IMR-90 (cell line): ENCODE measurements around the gene CDKAL1. TPM values are rescaled to one million over a fixed set of nuclear protein-coding genes. Genes with fewer than 3 reads are reported as not detected.

Experiments
- ATAC-seq: fragments of 200-7000 bp; cut with Tn5 transposase; 2 replicates; pipeline ENCODE4 v1.9.1; 2020; ENCODE audit warnings: low read depth, mild to moderate bottlenecking, moderate library complexity
- BruUV-seq: library from RNA; stranded (reverse); fragments of 400-500 nt; replicated peaks from 2 replicates; lab custom pipeline; 2021; lab: Mats Ljungman, UMichigan
- CTCF ChIA-PET: fragments of 300-600 bp; formaldehyde crosslinking; extraction: SDS; loops from one replicate; lab custom pipeline; 2021; ENCODE audit warnings: antibody characterized with exemption; lab: Yijun Ruan, JAX
- POLR2A ChIA-PET: fragments of 300-600 bp; sonication (Branson Sonifier 250); formaldehyde crosslinking; loops from one replicate; lab custom pipeline; 2022; ENCODE audit warnings: antibody characterized with exemption; ENCODE audit not compliant: unreplicated experiment; lab: Charles Lee
- DNase-seq: peaks from one replicate; pipeline ENCODE4 v3.0.0; 2013
- H2AFZ ChIP-seq: replicated peaks from 2 replicates; pipeline ENCODE3; 2013; ENCODE audit warnings: low read length, mild to moderate bottlenecking; ENCODE audit not compliant: poor library complexity
- H2AK5ac ChIP-seq: 2 replicates; pipeline ENCODE4 v1.6.1; 2013; ENCODE audit warnings: low read depth, low read length, inconsistent platforms
- H2AK9ac ChIP-seq: replicated peaks from 2 replicates; pipeline ENCODE3; 2013; ENCODE audit warnings: mild to moderate bottlenecking, low read depth, low read length, moderate library complexity; ENCODE audit not compliant: poor library complexity
- H2BK120ac ChIP-seq: 2 replicates; pipeline ENCODE4 v1.6.1; 2013; ENCODE audit warnings: low read depth, low read length, inconsistent platforms
- H2BK15ac ChIP-seq: 3 replicates; pipeline ENCODE4 v1.6.1; 2013; ENCODE audit warnings: low read depth, low read length, inconsistent platforms
- H2BK20ac ChIP-seq: 2 replicates; pipeline ENCODE4 v1.6.1; 2013; ENCODE audit warnings: low read depth, mild to moderate bottlenecking, inconsistent platforms, low read length, moderate library complexity
- H2BK5ac ChIP-seq: 2 replicates; pipeline ENCODE4 v1.6.1; 2013; ENCODE audit warnings: mild to moderate bottlenecking, low read depth, low read length, inconsistent platforms; ENCODE audit not compliant: poor library complexity, severe bottlenecking
- H3K14ac ChIP-seq: replicated peaks from 2 replicates; pipeline ENCODE4 v1.6.1; 2013; ENCODE audit warnings: low read depth, low read length, inconsistent platforms
- H3K18ac ChIP-seq: 2 replicates; pipeline ENCODE4 v1.6.1; 2013; ENCODE audit warnings: low read depth, low read length, control low read depth
- H3K23ac ChIP-seq: 2 replicates; pipeline ENCODE4 v1.6.1; 2013; ENCODE audit warnings: low read depth, low read length, inconsistent platforms
- H3K27ac ChIP-seq: 2 replicates; pipeline ENCODE4 v1.5.1; 2013; ENCODE audit warnings: mild to moderate bottlenecking, control low read depth, low read length; ENCODE audit not compliant: insufficient read depth
- H3K27me3 ChIP-seq: 2 replicates; pipeline ENCODE4 v1.6.1; 2013; ENCODE audit warnings: low read length; ENCODE audit not compliant: control insufficient read depth, insufficient read depth
- H3K36me3 ChIP-seq: 2 replicates; pipeline ENCODE4 v1.6.1; 2013; ENCODE audit warnings: low read length, mixed read lengths; ENCODE audit not compliant: control insufficient read depth, insufficient read depth
- H3K4ac ChIP-seq: 2 replicates; pipeline ENCODE4 v1.6.1; 2013; ENCODE audit warnings: low read depth, low read length, inconsistent platforms
- H3K4me1 ChIP-seq: 2 replicates; pipeline ENCODE4 v1.6.1; 2013; ENCODE audit warnings: low read length, mixed read lengths; ENCODE audit not compliant: control insufficient read depth, insufficient read depth
- H3K4me2 ChIP-seq: 2 replicates; pipeline ENCODE4 v1.6.1; 2013; ENCODE audit warnings: low read depth, mild to moderate bottlenecking, control low read depth, low read length, moderate library complexity
- H3K4me3 ChIP-seq: 2 replicates; pipeline ENCODE4 v1.5.1; 2013; ENCODE audit warnings: low read depth, mild to moderate bottlenecking, control low read depth, low read length, moderate library complexity; ENCODE audit not compliant: insufficient read depth
- H3K56ac ChIP-seq: 2 replicates; pipeline ENCODE4 v1.6.1; 2013; ENCODE audit warnings: low read length, inconsistent platforms; ENCODE audit not compliant: insufficient read depth; ENCODE audit errors: extremely low read depth
- H3K79me1 ChIP-seq, 2 experiments: 2 replicates each; pipeline ENCODE4 v1.6.1; 2013; ENCODE audit warnings: low read length in 2 of 2, inconsistent platforms in 1 of 2, low read depth in 1 of 2
- H3K9ac ChIP-seq: 2 replicates; pipeline ENCODE4 v1.6.1; 2013; ENCODE audit warnings: low read depth, low read length, control low read depth
- H3K9me1 ChIP-seq: 2 replicates; pipeline ENCODE4 v1.6.1; 2013; ENCODE audit warnings: low read length, inconsistent platforms; ENCODE audit not compliant: insufficient read depth
- H3K9me3 ChIP-seq: 2 replicates; pipeline ENCODE4 v1.6.1; 2013; ENCODE audit warnings: low read length; ENCODE audit not compliant: control insufficient read depth, insufficient read depth
- H4K20me1 ChIP-seq: 2 replicates; pipeline ENCODE4 v1.6.1; 2013; ENCODE audit warnings: low read length, inconsistent platforms; ENCODE audit not compliant: insufficient read depth
- H4K5ac ChIP-seq: 2 replicates; pipeline ENCODE4 v1.6.1; 2013; ENCODE audit warnings: mild to moderate bottlenecking, low read depth, low read length, control low read depth
- H4K8ac ChIP-seq, 2 experiments: 2 replicates each; pipeline ENCODE4 v1.6.1; 2013; ENCODE audit warnings: low read depth in 2 of 2, low read length in 2 of 2, control low read depth in 1 of 2, inconsistent platforms in 1 of 2
- H4K91ac ChIP-seq: 2 replicates; pipeline ENCODE4 v1.6.1; 2013; ENCODE audit warnings: low read depth, low read length, inconsistent platforms; ENCODE audit not compliant: insufficient read depth
- BHLHE40 ChIP-seq: fragments of 150-350 bp; IDR thresholded peaks from 2 replicates; pipeline ENCODE4 v1.6.1; 2016; ENCODE audit warnings: mild to moderate bottlenecking, low read depth, low read length
- CEBPB ChIP-seq: IDR thresholded peaks from 2 replicates; pipeline ENCODE4 v1.6.1; 2012; ENCODE audit warnings: low read depth, low read length, improper control_type of control experiment
- CHD1 ChIP-seq: IDR thresholded peaks from 2 replicates; pipeline ENCODE4 v1.6.1; 2012; ENCODE audit warnings: low read depth, low read length, improper control_type of control experiment
- CTCF ChIP-seq: conservative IDR thresholded peaks from 2 replicates; pipeline ENCODE4 v1.5.1; 2012; ENCODE audit warnings: mild to moderate bottlenecking, low read depth, low read length, improper control_type of control experiment
- ELK1 ChIP-seq: fragments of 150-350 bp; IDR thresholded peaks from 2 replicates; pipeline ENCODE4 v1.6.1; 2016; ENCODE audit warnings: low read depth, mild to moderate bottlenecking, low read length, moderate library complexity, borderline replicate concordance
- FOS ChIP-seq: fragments of 150-350 bp; IDR thresholded peaks from 2 replicates; pipeline ENCODE4 v1.6.1; 2016; ENCODE audit warnings: low read depth, low read length
- MAFK ChIP-seq: IDR thresholded peaks from 2 replicates; pipeline ENCODE4 v1.6.1; 2012; ENCODE audit warnings: low read depth, low read length, improper control_type of control experiment
- MAZ ChIP-seq: IDR thresholded peaks from 2 replicates; pipeline ENCODE4 v1.6.1; 2012; ENCODE audit warnings: low read depth, mild to moderate bottlenecking, low read length, improper control_type of control experiment, moderate library complexity, borderline replicate concordance
- MXI1 ChIP-seq: IDR thresholded peaks from 2 replicates; pipeline ENCODE4 v1.6.1; 2012; ENCODE audit warnings: low read depth, mild to moderate bottlenecking, low read length, moderate library complexity, borderline replicate concordance
- NFE2L2 ChIP-seq: fragments of 150-350 bp; IDR thresholded peaks from 2 replicates; pipeline ENCODE4 v1.6.1; 2016; ENCODE audit warnings: low read depth, mild to moderate bottlenecking, low read length
- POLR2A ChIP-seq: IDR thresholded peaks from 2 replicates; pipeline ENCODE4 v1.6.1; 2012; ENCODE audit warnings: mild to moderate bottlenecking, low read depth, low read length
- RAD21 ChIP-seq: IDR thresholded peaks from 2 replicates; pipeline ENCODE4 v1.6.1; 2012; ENCODE audit warnings: low read length, improper control_type of control experiment
- RCOR1 ChIP-seq: IDR thresholded peaks from 2 replicates; pipeline ENCODE4 v1.6.1; 2012; ENCODE audit warnings: mild to moderate bottlenecking, low read length, improper control_type of control experiment; ENCODE audit not compliant: insufficient replicate concordance
- RFX5 ChIP-seq: IDR thresholded peaks from 2 replicates; pipeline ENCODE4 v1.8.0; 2012; ENCODE audit warnings: low read depth, mild to moderate bottlenecking, low read length, moderate library complexity
- SMC3 ChIP-seq: fragments of 150-350 bp; IDR thresholded peaks from 2 replicates; pipeline ENCODE4 v1.6.1; 2016; ENCODE audit warnings: low read depth, mild to moderate bottlenecking, antibody characterized with exemption, low read length, moderate library complexity
- USF2 ChIP-seq: fragments of 150-350 bp; IDR thresholded peaks from 2 replicates; pipeline ENCODE4 v1.6.1; 2017; ENCODE audit warnings: mild to moderate bottlenecking, antibody characterized with exemption, low read length, low read depth
- WGBS, 2 experiments: methylation state at CpG; one replicate each; pipeline versions ENCODE4 v1.1.5 to v1.1.7; 2013; ENCODE audit warnings: missing lambda C conversion rate in 2 of 2; ENCODE audit not compliant: insufficient read length in 1 of 2; ENCODE audit errors: extremely low coverage in 2 of 2; 5-methylcytosine and 5-hydroxymethylcytosine counted together
- dilution Hi-C: fragments of 300-500 bp; cut with HindIII; formaldehyde crosslinking; loops from one replicate; pipeline ENCODE4 v1.14.3; 2018; ENCODE audit warnings: low sequenced_read_pairs; ENCODE audit not compliant: unreplicated experiment
- in situ Hi-C: fragments of 300-500 bp; cut with MboI; formaldehyde crosslinking; loops from 3 replicates; pipeline ENCODE4 v1.14.3; 2019; ENCODE audit warnings: low sequenced_read_pairs, inconsistent platforms, mixed read lengths
- intact Hi-C: fragments of 100-400 bp; cut with micrococcal nuclease; formaldehyde crosslinking; loops from 2 replicates; pipeline ENCODE4 v1.10.0; 2022
- polyA plus RNA-seq, 3 experiments: library from polyadenylated mRNA; depleted of rRNA; stranded (reverse); fragments of >200 nt; gene quantifications; 2 replicates each; pipeline ENCODE4 v1.2.3, GENCODE V29; 2012; ENCODE audit warnings: low replicate concordance in 1 of 3
- total RNA-seq: library from RNA; depleted of rRNA; stranded (reverse); fragments of >200 nt; gene quantifications from 2 replicates; pipeline ENCODE4 v1.2.3, GENCODE V29; 2012

Gene CDKAL1
- total and polyA plus RNA-seq, 2 of the 4 experiments (the other 2 are of a cell fraction) = 3.7 to 13.1 TPM

DNA sequence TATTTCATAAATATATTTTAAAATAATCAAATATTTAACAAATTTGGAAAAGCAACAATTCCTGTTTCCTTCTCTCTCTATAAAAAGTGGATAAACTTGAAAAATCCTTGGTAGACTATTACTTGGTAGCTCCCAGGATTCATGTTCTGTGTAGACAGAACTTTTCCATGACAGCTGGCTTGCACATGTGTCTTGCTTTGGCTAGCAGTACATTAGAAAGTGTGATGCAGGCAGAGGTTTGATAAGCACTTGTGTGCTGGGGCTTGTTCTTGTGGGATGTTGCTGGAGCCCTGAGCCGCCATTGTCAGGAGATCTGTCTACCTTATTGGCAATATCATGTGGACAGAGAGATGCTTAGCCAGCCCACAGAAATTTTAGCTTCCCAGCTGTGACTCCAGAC lies 327.2 kb downstream of the CDKAL1 start:
- no peak overlapping the region for H2BK5ac ChIP-seq
- no peak overlapping the region for H4K8ac ChIP-seq
- in situ Hi-C loops (no loop called here), dilution Hi-C loops (no loop called here), intact Hi-C loops (no loop called here)
- ChIA-PET POLR2A (no interaction called here), CTCF (no interaction called here)
- no TSS peak for BruUV-seq
- no peaks in the 10 kb centered on the region for H3K9me1 ChIP-seq
- no peaks in the 10 kb centered on the region for H3K36me3 ChIP-seq
- H3K4me1 ChIP-seq = no peaks in the 10 kb centered on the region
- no peak overlapping the region for H2BK20ac ChIP-seq
- H2BK15ac ChIP-seq = no peak overlapping the region
- H2AK9ac ChIP-seq = no peak overlapping the region
- no peak overlapping the region for H2BK120ac ChIP-seq
- H2AK5ac ChIP-seq = no peak overlapping the region
- H3K18ac ChIP-seq = no peak overlapping the region
- TF ChIP-seq MAZ (no peak), ELK1 (no peak), SMC3 (no peak), BHLHE40 (no peak), CEBPB (no peak), MAFK (no peak), CHD1 (no peak), NFE2L2 (no peak), POLR2A (no peak), RAD21 (no peak), MXI1 (no peak), CTCF (no peak), RFX5 (no peak), USF2 (no peak), RCOR1 (no peak), FOS (no peak)
- no peaks in the 10 kb centered on the region for H3K79me1 ChIP-seq
- no peak overlapping the region for H3K4me2 ChIP-seq
- no peak overlapping the region for H2AFZ ChIP-seq
- WGBS, 2 experiments = no CpG with 5 or more reads among the region's 1 CpG
- H3K9me3 ChIP-seq = no peaks in the 10 kb centered on the region
- H4K91ac ChIP-seq = no peak overlapping the region
- 0 out of 2 replicates have a peak overlapping the region, but pooled peaks have one; percentile 36 for H3K14ac ChIP-seq
- no peaks in the 10 kb centered on the region for H3K27me3 ChIP-seq
- H3K23ac ChIP-seq = no peak overlapping the region
- H3K4me3 ChIP-seq = no peak overlapping the region
- no peak overlapping the region for H3K27ac ChIP-seq
- H3K9ac ChIP-seq = no peak overlapping the region
- no peaks in the 10 kb centered on the region for H4K20me1 ChIP-seq
- no peak overlapping the region for H4K5ac ChIP-seq
- ATAC-seq (no peak), DNase-seq (no peak)
- H3K56ac ChIP-seq = no peak overlapping the region
- no peak overlapping the region for H3K4ac ChIP-seq
